ENCODE results near the gene EFR3B.
"Not testable (repeated sequence)": the region's sequence is repeated elsewhere in the genome, so short reads cannot be mapped to it uniquely, and the experiment has no call there.

Gene EFR3B

DNA sequence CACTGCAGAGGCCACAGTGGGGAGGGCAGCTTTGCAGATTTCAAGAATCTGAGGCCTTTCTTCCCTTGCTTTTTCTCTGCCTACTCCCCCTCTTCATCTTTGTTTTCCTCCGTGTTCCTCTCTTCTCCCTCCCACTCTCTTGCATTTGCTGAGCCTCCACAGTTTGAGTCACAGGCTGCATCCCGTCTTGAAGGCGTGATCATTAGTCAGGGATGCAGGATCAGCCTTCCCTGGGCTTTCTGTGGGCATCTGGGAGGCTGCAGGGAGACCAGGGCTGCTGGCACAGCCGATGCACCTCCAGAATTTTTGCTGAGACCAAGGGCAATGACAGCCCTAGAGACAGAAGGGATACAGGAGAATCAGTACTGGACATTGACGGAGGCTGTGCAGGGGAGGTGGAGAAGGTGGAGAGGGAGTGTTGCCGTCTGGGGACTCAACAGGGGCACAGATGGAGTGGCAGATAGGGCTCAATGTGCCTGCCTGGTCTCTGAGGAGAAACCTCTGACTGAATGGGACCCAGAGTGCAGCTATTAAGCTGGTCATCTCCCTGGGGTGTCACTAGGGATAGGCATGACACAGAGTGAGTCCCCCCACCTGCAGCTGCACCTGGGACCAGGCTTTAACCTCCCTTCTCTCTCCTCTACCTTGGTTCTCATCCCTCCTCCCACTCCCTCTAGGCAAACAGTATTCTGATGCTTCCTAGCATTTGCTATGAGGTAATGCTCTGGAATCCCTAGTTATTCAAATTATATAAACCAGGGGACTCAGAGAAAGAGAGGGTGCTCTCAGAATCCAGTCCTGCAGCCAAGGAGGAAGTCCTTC lies 41.2 kb upstream of the EFR3B start:
- TF ChIP-seq MYC (IDR thresholded peaks at IDR 0.05; ENCODE audit: low read depth, low read length) (no peak), POLR2A (IDR thresholded peaks at IDR 0.05; ENCODE audit: extremely low read depth, insufficient read length) (no peak)
- TF ChIP-seq, protein P1, sequence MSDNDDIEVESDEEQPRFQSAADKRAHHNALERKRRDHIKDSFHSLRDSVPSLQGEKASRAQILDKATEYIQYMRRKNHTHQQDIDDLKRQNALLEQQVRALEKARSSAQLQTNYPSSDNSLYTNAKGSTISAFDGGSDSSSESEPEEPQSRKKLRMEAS (IDR thresholded peaks at IDR 0.05; ENCODE audit: low read depth, low read length): no peak
- TF ChIP-seq, protein P2, sequence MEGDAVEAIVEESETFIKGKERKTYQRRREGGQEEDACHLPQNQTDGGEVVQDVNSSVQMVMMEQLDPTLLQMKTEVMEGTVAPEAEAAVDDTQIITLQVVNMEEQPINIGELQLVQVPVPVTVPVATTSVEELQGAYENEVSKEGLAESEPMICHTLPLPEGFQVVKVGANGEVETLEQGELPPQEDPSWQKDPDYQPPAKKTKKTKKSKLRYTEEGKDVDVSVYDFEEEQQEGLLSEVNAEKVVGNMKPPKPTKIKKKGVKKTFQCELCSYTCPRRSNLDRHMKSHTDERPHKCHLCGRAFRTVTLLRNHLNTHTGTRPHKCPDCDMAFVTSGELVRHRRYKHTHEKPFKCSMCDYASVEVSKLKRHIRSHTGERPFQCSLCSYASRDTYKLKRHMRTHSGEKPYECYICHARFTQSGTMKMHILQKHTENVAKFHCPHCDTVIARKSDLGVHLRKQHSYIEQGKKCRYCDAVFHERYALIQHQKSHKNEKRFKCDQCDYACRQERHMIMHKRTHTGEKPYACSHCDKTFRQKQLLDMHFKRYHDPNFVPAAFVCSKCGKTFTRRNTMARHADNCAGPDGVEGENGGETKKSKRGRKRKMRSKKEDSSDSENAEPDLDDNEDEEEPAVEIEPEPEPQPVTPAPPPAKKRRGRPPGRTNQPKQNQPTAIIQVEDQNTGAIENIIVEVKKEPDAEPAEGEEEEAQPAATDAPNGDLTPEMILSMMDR (IDR thresholded peaks at IDR 0.05; ENCODE audit: low read depth, low read length): no peak
- DNase-seq (ENCODE audit: low read depth): no peak
- no peak overlapping the region for H3K4me3 ChIP-seq (ENCODE audit: low read depth, low read length)

DNA sequence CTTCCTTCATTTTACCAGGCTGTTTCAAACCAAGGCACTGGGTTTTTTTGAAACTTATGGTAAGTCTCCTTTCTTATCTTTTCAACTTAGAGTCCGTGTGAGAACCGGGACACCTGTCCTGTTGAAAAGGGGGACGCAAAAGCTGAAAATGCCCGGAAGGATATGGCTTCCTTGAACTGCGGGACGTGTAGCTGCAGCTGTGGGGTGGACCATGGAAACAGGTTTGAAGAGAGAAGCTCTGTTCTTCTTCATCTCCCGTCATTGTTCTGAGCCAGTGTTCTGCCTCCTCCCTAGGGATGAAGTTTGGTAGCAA lies 40.6 kb upstream of the EFR3B start:
- no peak overlapping the region for H3K4me3 ChIP-seq (ENCODE audit: low read depth, low read length)
- TF ChIP-seq POLR2A (IDR thresholded peaks at IDR 0.05; ENCODE audit: extremely low read depth, insufficient read length) (no peak), MYC (IDR thresholded peaks at IDR 0.05; ENCODE audit: low read depth, low read length) (no peak)
- TF ChIP-seq, protein P2 (IDR thresholded peaks at IDR 0.05; ENCODE audit: low read depth, low read length): no peak
- TF ChIP-seq, protein P1 (IDR thresholded peaks at IDR 0.05; ENCODE audit: low read depth, low read length): no peak
- no peak for DNase-seq (ENCODE audit: low read depth)

DNA sequence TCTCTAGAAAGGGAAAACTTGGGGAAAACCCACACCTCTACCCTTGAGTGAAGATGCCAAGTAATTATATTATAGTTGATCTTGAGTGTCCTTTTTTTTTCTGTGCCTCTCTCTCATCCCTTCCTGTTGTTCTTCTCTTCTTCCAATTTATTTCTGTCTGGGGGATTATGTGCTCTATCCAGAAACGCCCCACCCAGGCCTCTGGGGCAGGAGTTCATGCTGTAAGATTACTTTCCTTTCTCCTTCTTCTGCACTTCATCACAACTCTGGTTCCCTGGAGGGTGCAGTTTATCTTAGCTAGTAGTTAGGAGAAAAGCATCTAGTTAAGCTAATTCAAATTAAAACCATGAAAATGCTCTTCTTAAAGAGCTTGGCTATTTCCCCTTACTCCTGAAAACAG lies 39.8 kb upstream of the EFR3B start:
- no peak for DNase-seq (ENCODE audit: low read depth)
- TF ChIP-seq, protein P2 (IDR thresholded peaks at IDR 0.05; ENCODE audit: low read depth, low read length): no peak
- TF ChIP-seq, protein P1 (IDR thresholded peaks at IDR 0.05; ENCODE audit: low read depth, low read length): no peak
- TF ChIP-seq MYC (IDR thresholded peaks at IDR 0.05; ENCODE audit: low read depth, low read length): no peak
- no peak for TF ChIP-seq POLR2A (IDR thresholded peaks at IDR 0.05; ENCODE audit: extremely low read depth, insufficient read length)
- no peak overlapping the region for H3K4me3 ChIP-seq (ENCODE audit: low read depth, low read length)

DNA sequence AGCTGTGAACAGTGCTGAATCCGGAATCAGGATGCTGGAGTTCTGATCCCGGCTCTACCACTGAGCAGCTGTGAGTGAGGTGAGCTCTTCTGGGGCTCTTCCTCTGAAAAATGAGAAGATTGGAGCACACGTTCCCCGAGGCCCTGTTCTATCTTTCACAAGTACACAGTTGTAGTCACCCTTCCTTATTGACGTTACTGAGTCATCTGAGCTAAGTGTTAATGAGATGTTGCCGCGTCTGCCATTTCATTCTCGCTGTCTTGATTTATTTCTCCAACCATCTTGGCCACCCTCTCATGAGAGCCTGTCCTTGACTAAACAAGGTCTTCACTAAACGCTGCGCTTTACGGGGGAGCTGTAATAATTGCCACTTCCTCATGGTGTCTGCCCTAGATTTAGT lies 31.9 kb upstream of the EFR3B start:
- TF ChIP-seq, protein P2 (IDR thresholded peaks at IDR 0.05; ENCODE audit: low read depth, low read length): peak; percentile 8
- TF ChIP-seq MYC (IDR thresholded peaks at IDR 0.05; ENCODE audit: low read depth, low read length) (0 out of 2 replicates have a peak, but pooled peaks have one; percentile 31), POLR2A (IDR thresholded peaks at IDR 0.05; ENCODE audit: extremely low read depth, insufficient read length) (no peak)
- TF ChIP-seq, protein P1 (IDR thresholded peaks at IDR 0.05; ENCODE audit: low read depth, low read length): peak; percentile 27; the same call in 1 of the 2 replicates
- DNase-seq (ENCODE audit: low read depth): peak; percentile 49

DNA sequence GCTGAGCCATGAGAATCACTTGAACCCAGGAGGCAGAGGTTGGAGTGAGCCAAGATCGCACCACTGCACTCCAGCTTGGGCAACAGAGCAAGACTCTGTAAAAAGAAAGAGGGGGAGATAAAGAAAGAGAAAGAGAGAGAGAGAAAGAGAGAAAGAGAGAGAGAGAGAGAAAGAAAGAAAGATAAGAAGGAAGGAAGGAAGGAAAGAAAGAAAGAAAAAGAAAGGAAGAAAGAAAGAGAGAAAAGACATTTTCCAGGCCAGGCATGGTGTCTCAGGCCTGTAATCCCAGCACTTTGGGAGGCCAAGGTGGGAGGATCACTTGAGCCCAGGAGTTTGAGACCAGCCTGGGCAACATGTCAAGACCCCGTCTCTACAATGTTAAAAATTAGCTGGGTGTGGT lies 30.5 kb upstream of the EFR3B start:
- not testable (repeated sequence) for DNase-seq (ENCODE audit: low read depth)

More for the DNA sequence above, 31.9 kb upstream of the EFR3B start:
- H3K4me3 ChIP-seq (ENCODE audit: low read depth, low read length): no peak overlapping the region

DNA sequence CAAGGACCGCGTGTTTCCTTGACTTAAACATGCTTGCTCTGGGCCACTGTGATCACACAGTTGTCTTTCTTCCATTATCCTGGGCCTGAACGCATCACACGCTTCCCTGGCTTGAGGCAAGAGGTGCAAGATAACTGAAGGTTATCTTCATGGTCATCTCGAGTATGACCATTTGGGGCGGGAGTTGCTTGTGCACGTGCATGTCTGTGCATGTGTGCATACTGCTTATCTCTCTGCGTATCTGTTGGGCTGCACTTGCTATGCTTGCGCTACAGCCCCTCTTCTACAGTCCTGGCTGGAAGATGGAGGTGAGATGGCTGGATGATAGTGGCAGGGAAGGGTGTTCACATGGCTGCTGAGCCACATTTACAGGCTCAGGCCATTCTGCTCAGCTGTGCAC lies 27.2 kb upstream of the EFR3B start:
- TF ChIP-seq POLR2A (IDR thresholded peaks at IDR 0.05; ENCODE audit: extremely low read depth, insufficient read length) (no peak), MYC (IDR thresholded peaks at IDR 0.05; ENCODE audit: low read depth, low read length) (no peak)
- TF ChIP-seq, protein P1 (IDR thresholded peaks at IDR 0.05; ENCODE audit: low read depth, low read length): no peak
- TF ChIP-seq, protein P2 (IDR thresholded peaks at IDR 0.05; ENCODE audit: low read depth, low read length): no peak
- no peak for DNase-seq (ENCODE audit: low read depth)
- H3K4me3 ChIP-seq (ENCODE audit: low read depth, low read length): no peak overlapping the region

More for the DNA sequence above, 30.5 kb upstream of the EFR3B start:
- H3K4me3 ChIP-seq (ENCODE audit: low read depth, low read length): not testable (repeated sequence)

Measured in NB4 (cell line).